ENCODE measurements around the gene LYG2. TPM values are rescaled to one million over a fixed set of nuclear protein-coding genes. Genes with fewer than 3 reads are reported as not detected.

Gene LYG2
- total and polyA plus RNA-seq, 4 donors: not detected

Other genes with a start within 250 kb of the LYG2 start
- gene C2orf15, start 114.0 kb downstream of the LYG2 start, total RNA-seq: under 1 TPM in 1 of 2 donors, not detected in 1; 0.65 TPM
- gene C2orf15, start 114.0 kb downstream of the LYG2 start, polyA plus RNA-seq: under 1 TPM; 0.36 to 0.75 TPM
- 1 to 10 TPM; 4.3 to 9.4 TPM for gene TSGA10, start 100.7 kb downstream of the LYG2 start, total RNA-seq
- 1 to 10 TPM; 1.5 to 2.9 TPM for gene TSGA10, start 100.7 kb downstream of the LYG2 start, polyA plus RNA-seq
- gene LIPT1, start 100.7 kb downstream of the LYG2 start, total RNA-seq: 10 to 100 TPM in 1 of 2 donors, 1 to 10 TPM in 1; 6.9 to 13.5 TPM
- 10 to 100 TPM in 1 of 2 donors, 1 to 10 TPM in 1; 9.2 to 11.9 TPM for gene LIPT1, start 100.7 kb downstream of the LYG2 start, polyA plus RNA-seq
- gene MITD1, start 74.6 kb downstream of the LYG2 start, total RNA-seq: 10 to 100 TPM; 20.2 to 28.0 TPM
- 10 to 100 TPM; 23.4 to 40.7 TPM for gene MITD1, start 74.6 kb downstream of the LYG2 start, polyA plus RNA-seq
- gene MRPL30, start 74.5 kb downstream of the LYG2 start, total RNA-seq: 10 to 100 TPM; 17.4 to 19.8 TPM
- 10 to 100 TPM; 13.5 to 14.6 TPM for gene MRPL30, start 74.5 kb downstream of the LYG2 start, polyA plus RNA-seq
- gene LYG1, start 45.5 kb upstream of the LYG2 start, total RNA-seq: 1 to 10 TPM; 1.8 to 2.7 TPM
- 1 to 10 TPM in 1 of 2 donors, under 1 TPM in 1; 0.88 to 2.6 TPM for gene LYG1, start 45.5 kb upstream of the LYG2 start, polyA plus RNA-seq
- gene TXNDC9, start 80.7 kb upstream of the LYG2 start, total RNA-seq: 10 to 100 TPM; 26.1 to 29.6 TPM
- 10 to 100 TPM; 24.5 to 43.6 TPM for gene TXNDC9, start 80.7 kb upstream of the LYG2 start, polyA plus RNA-seq
- gene EIF5B, start 81.7 kb upstream of the LYG2 start, total RNA-seq: 10 to 100 TPM; 42.3 to 57.9 TPM
- gene EIF5B, start 81.7 kb upstream of the LYG2 start, polyA plus RNA-seq: 10 to 100 TPM; 54.5 to 59.3 TPM
- 10 to 100 TPM; 50.8 to 69.0 TPM for gene REV1, start 234.4 kb upstream of the LYG2 start, total RNA-seq
- 10 to 100 TPM in 1 of 2 donors, 1 to 10 TPM in 1; 5.6 to 25.7 TPM for gene REV1, start 234.4 kb upstream of the LYG2 start, polyA plus RNA-seq

All from aorta (tissue), 4 donors.